Urothelium cell line (cell line): ENCODE results near the gene GABBR2.

Experiments
- DNase-seq: peaks from one replicate; pipeline ENCODE4 v3.0.0; 2011; ENCODE audit warnings: low spot score, mixed read lengths
- FAIRE-seq: peaks from 2 replicates; lab custom pipeline; 2011; peaks lifted over from hg19 to GRCh38; lab: Jason Lieb, UNC

The GABBR2 gene

DNA sequence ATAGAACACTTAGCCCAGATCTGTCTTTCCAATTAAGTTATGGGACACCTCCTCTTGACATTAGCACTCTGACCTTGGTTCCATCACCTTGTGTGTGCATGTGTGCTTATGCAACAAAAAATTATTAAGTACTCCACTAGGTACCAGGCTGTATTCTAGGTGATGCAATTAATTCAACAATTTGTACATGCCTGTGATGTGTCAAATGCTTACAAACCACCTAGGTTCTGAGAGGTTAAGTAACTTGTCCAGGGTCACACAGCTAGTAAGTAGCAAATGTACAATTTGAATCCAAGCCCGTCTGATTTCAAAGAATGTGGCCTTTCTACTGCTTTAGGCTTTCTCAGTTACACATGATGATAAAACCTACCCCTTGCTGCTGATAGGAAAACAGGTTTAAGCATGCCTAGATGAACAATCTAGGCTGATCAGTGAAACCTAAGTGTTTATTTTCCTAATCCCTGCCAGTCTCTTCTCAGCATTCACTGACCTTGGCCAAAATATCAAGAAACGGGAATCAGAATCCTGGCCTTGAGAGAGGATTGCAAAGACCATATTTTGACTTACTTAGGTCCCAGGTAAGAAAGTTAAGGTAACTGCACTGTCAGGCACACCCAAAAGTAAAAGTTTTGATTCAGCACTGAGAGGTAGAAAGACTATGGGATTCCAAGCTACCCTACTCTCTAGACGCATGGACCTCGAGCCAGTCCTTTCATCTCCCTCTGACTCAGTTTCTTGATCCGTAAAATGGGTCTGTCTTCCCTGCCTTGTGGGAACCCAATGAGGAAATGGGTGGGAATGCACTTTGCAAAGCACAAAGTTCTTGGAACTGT is 454.3 kb downstream of the GABBR2 start:
- FAIRE-seq: no peak
- DNase-seq: no peak

DNA sequence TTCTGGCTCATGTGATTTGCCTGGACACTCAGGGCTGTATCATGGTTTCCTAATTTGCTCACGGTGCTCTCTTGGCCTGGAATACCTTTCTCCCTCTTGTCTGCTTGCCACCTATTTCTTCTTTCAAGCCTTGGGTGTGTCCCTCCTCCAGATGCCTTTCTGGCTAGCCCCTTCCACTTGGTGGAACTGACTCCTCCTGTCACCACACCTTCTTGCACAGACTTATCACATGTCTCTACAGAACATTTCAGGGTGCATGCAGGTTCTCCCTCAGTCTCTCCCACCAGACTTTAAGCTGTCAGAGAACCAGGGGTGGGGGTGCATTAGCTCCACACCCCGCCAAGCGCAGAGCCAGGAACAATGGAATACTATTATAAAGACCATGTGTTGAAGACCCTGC is 455.2 kb downstream of the GABBR2 start:
- FAIRE-seq (no peak), DNase-seq (no peak)

DNA sequence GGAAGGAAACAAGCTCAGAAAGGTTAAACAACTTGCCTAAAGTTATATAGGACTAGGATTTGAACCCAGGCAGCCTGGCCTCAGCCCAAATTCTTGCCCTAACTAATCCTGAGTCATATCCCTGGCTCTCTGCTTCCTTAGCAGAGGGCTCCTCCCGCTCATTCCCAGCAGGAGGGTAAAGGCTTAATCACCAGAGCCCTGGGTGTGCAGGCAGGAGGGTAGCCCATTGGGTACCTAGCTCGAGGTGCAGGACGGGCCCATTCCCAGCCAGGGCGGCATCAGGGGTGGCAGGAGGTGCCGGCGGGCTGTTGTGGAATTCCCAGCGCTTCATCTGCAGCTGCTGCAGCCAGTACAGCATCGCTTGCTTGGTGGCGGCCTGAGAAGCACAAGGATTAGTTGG is 457.2 kb downstream of the GABBR2 start:
- FAIRE-seq: no peak

GRCh38 chr9:98249771-98250170 is 459.0 kb downstream of the GABBR2 start:
- DNase-seq (no peak), FAIRE-seq (no peak)

More for the DNA sequence above, 457.2 kb downstream of the GABBR2 start:
- peak; percentile 76 for DNase-seq

DNA sequence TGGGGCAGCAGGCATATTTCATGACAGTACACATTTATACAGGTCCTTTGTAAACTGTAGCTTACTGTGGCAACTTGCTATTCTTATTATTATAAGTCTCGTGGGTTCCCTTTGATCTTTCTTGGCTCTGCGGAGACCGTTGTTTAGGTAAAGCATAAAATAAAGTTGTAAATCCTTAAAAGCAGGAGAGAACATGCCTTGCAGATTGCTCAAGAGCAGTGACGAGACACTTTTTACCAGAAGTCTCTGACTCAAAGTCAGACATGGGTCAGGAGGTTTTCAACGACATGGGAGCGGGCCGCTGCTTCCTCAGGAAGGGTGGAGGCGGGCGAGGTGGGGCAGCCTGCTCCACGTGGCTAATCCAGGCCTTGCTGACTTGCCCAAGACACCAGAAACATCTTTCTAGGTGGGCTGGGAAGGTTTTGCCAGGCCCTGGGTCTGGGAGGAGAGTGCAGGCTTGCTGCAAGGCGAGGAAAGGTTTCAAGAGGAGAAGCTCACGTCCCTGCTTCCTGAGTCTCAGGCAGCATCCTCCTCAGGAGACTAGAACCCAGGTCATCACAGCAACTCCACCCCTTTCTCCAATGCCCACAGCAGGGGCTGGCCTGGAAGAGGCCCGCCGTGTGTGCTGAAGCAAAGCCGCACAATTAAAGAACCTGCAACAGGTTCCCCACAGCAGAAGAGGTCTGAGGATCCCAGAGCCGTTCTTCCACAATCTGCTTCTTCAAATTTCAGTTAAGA is 459.8 kb downstream of the GABBR2 start:
- peak; percentile 38 for DNase-seq
- no peak for FAIRE-seq

DNA sequence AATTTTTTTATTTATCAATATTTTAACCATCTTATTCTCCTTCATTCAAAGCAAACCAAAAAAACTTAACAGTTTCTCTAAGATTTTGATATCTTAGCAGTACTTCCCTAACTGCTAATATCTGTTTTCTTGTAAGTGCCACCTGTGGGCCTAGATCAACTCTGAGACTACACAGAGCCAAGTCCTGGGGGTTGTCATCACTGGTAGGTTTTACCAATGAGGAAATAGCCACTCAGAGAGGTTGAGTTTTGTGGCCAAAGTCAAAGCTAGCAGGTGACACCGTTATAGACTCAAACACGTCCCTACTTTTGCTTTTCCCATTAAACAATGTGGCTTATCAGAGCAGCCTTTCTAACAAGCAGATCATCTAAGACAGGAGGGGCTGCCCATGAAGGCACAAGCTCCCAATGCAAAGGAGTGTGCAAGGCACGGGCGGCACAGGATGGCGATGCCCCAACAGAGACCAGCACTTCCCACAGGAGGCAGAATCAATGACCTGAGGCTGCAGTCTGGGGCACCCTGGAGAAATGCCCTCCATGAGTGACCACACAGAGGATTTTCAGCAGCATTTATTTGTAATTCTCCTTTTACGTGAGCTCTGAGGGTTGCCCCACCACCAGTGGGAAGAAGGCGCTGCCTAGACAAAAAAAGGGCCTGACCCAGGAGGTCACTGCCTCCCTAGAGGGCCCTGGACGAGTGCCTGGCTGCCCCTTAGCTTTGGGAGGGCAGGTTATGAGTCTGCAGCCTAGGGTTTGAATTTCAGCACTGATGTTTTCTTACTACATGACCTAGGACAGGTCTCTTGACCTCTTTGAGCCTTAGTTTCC is 460.7 kb downstream of the GABBR2 start:
- DNase-seq (no peak), FAIRE-seq (no peak)

DNA sequence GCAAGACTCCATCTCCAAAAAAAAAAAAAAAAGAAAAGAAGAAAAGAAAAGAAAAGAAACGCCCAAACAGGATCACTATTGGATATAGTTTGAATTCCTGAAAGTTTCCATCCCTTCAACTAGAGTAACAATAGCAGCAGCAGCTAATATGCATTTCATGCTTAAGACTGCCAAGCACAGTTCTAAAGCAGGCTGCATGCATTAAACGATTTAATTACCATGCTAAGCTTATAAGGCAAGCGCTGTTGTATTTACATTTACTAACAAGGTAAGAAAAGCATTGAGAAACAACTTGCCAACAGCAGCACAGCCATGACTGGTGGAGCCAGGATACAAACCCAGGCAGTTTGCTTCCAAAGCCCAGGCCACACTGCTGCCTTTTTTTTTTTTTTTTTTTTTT is 466.3 kb downstream of the GABBR2 start:
- DNase-seq (no peak), FAIRE-seq (no peak)

- DNase-seq: no peak
Observed at GRCh38 chr9:98241357-98242300, 467.1 kb downstream of the GABBR2 start.

DNA sequence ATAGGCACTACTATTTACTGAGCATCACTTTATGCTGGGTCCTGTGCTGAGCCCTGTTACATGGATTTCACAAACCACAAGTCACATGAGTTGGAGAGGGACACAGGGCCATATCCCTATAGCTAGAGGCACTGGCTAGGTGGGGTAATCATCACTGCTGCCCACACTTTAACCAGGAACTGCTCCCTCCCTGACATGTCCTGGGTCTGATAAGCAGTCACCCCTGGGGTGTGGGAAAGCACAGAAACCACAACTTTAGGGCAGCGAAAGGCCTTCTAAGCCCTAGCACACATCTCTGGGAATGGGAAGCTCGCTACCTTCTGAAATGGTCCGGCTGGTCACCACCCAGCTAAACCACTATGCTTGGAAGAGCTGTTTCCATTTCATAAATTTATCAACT is 468.3 kb downstream of the GABBR2 start:
- DNase-seq (no peak), FAIRE-seq (no peak)

More at GRCh38 chr9:98241357-98242300, 467.1 kb downstream of the GABBR2 start:
- FAIRE-seq: no peak
